Bone marrow (tissue), 2 donors: ENCODE measurements around the gene MYH11.
A peak's percentile ranks its signal among the peaks of the same experiment; 100 is the strongest.

Experiments used
- DNase-seq, 2 donors: peaks; one replicate each; lab custom pipeline; 2025; lab: John Stamatoyannopoulos, UW

The MYH11 gene

DNA sequence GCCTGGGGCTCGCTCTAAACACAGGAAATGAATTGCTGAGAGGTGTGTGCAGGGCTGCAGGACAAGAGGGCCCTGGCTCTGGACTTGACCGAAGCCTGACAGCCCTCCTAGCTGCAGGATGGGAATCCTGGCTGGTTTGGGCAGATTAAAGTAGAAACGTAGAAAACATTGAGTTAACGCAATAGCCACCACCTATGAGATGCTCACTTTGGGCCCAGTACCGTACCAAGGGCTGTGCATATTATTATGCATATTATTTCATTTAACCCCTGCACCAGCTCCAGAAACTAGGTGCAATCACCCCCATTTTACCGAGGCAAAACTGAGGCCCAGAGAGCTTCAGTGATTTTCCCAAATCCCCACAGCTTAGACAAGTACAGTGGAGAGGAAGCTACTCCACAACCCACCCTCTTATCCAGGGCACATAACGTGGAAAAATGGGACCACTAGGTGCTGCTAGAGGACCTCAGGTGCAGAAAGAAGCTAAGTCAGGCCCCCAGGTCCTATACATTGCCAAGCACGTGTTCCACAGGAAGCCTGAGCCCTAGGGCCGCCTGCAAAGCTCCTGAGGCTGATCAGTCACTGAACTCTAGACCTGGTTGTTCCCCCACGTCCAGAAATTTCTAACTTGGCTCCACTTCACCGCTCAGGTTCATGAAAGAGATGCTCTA is 79.2 kb downstream of the MYH11 start:
- DNase-seq: no peak

DNA sequence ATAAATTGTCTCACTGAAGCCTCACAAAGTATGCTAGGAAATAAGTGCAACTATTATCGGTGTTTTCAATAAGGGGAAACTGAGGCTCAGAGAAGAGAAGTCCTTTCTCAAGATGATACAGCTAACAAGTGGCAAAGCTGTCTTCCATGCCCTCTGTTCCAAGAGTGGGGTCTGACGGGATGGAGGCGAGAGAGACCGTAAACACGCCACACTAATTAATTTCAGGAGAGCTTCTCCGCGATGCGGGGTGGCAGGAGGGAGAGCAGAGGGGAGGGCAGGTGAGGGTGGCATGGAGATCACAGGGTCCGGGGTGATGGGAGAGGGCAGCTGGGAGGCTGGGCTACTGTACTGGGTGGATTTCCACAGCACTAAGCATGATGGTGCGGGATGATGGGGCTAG is 80.3 kb downstream of the MYH11 start:
- DNase-seq: no peak

DNA sequence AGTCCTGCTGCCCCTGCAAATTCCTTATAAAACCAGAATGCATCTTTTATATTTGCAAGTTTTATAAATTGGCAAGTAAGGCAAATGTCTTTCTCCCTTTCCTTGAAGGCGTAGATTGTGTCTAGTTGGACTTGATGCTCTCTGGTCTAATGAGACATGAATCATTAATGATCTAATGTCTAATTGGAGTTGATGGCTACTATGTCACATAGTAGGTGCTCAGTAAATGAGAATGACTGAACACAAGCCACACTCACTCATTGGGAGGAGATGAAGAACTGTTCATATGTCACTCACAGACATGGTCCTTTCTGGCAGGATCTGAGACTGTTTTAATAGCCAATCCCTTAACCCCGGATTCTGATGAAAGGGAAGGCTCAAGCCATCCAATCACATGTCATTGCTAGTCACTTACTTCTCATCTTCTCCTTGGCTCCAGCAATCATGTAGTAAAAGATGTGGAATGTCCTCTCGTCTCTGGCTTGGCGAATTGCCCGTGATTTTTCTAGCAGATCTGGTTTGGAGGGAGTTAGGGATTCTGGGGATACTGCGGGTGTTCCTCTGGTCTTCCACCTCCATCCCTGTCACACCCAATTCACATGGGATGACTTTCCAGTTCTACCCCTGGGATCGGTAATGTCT is 81.0 kb downstream of the MYH11 start:
- DNase-seq: no peak

DNA sequence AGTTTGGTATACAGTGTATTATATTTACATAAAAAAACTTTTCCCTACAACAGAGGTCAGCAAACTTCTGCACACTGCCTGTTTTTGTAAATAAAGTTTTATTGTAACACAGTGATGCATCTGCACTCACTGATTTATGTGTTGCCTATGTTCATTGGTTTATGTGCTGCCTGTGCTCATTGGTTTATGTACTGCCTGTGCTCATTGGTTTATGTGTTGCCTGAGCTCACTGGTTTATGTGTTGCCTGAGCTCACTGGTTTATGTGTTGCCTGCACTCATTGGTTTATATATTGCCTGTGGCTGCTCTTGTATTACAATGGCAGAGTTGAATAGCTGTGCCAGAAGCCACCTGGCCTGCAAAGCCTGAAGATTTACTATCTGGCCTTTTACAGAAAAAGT is 81.6 kb downstream of the MYH11 start:
- DNase-seq: no peak

DNA sequence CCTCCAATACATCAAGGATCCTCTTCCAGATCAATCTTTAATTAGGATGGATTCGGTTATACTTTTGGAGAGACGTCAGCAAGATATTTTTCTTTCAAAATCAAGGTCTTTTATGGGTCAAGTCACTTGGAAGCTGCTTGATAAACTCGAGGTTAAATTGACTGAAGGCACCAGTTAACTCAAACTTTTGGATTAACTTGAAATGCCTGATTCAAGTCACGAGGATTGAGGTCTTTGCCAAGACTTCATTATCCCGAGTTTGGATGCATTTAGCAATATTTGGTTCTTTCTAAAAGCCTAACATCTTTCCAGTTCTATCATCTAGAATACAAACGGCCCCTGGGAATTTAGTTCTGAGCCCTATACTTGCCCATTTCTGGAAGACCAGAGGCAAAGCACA is 82.9 kb downstream of the MYH11 start:
- no peak for DNase-seq

DNA sequence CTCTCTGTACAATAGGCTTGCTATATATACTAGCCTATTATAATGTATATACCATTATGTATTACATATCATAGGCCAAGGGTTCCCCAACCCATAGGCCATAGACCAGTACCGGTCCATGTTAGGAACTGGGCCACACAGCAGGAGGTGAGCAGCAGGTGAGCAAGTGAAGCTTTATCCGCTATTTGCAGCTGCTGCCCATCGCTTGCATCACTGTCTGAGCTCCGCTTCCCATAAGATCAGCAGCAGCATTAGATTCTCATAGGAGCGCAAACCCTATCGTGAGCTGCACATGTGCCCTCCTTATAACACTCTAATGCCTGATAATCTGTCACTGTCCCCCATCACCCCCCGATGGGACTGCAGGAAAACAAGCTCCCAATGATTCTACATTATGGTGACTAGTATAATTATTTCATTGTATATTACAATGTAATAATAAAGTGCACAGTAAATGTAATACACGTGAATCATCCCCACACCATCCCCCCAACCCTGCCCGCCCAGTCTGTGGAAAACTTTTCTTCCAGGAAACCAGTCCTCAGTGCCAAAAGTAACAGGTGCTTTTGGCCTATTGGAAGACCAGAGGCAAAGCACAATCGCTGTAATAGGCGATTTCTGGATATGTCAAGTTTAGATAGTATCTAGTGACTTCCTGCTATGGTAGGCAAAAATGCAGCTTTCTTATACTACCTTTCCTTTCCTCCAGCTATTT is 84.1 kb downstream of the MYH11 start:
- no peak for DNase-seq

DNA sequence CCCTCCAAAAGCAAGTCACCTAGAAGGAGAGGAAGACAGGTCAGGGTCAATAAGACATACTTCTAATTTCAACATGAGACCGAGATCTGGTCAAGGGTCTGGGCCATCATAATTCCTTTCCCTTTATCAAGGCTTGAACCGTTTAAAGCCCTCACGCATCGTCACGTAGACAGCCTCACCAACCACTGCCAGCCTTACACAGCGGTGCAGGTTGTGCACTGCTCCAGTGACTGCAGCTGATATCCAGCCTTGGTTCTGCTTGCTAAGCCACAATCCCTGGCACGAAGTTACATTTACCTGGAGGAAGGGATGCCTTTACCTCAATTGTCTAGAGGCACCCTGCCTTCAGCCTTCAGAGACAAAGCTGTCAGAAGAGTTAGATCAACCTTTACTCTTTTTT is 85.1 kb downstream of the MYH11 start:
- no peak for DNase-seq

DNA sequence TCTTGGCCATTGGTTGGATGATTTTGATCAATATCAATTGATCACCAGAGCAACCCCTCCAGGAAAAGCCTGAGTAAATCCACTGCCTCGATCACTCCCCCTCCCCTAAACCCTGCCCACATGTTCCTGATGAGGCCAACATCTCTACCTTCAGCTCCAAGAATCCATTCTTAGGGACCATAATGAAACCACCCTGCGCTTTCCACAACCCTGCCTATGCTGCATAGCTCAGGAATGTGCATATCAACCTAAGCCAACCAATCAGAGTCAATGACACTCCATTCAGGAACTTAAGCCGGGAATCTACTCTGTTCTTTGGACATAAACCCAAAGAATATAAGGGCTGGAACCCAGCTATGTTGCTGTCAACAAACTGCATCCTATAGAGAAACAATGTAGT is 86.3 kb downstream of the MYH11 start:
- no peak for DNase-seq

DNA sequence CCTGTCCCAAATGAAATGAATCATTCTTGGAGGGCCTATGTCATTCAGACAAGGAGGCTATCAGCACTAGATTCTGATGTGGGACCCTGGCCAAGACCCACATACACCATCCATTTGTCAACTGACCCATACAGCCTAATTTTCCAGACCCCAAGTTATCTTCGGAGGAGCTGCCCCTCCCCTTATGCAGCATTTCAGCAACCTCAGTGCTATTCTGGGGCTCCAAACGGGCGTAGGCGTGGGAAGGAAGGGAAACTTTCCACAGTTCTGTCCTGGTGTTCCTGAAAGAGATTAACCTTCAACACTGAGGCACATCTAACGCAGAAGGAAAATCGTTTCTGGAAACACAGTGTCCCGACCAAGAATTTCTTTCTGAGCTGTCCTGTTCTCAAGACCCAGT is 86.7 kb downstream of the MYH11 start:
- no peak for DNase-seq

DNA sequence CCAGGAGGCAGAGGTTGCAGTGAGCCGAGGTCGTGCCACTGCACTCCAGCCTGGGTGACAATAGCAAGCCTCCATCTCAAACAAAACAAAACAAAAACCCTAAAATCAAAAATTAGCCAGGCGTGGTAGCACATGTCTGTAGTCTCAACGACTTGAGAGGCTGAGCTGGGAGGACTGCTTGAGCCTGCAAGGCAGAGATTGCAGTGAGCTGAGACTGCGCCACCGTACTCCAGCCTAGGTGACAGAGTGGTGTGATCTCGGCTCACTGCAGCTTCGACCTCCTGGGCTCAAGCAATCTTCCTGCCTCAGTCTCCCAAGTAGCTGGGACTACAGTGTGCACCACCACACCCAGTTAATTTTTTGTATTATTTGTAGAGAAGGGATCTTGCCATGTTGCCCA is 87.6 kb downstream of the MYH11 start:
- DNase-seq: no peak

DNA sequence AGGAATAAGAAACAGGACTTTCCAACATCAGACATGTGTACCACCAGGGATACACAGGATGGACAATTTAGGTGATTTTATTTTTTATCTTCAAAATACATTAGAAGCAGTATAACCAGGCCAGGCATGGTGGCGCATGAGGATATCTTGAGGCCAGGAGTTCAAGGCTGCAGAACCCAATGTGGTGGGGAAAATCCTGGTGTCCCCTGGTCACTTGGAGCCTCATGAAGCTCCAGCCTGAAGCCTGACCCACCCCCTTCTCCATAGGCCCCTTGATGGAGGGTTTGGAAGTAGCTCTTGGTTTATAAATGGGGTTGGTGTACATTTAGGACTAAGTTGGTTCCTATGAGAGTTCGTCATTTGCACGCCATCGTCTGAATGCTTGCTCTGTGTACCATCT is 88.6 kb downstream of the MYH11 start:
- DNase-seq: no peak

DNA sequence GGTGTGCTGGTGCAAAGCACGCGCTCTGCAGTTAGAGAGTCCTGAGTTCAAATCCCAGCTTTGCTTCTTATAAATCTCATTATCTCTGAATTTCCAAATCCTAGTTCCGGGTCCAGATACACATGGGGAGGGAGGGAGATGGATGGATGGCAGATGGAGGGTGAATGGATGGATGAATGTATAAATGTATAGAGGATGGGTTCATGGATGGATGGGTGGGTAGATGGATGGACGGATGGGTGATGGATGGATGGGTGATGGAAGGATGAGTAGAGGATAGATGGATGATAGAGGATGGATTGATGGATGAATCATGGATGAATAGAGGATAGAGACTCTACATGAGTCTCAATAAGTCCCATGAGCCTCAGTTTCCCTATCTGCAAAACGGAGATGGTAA is 89.9 kb downstream of the MYH11 start:
- no peak for DNase-seq

DNA sequence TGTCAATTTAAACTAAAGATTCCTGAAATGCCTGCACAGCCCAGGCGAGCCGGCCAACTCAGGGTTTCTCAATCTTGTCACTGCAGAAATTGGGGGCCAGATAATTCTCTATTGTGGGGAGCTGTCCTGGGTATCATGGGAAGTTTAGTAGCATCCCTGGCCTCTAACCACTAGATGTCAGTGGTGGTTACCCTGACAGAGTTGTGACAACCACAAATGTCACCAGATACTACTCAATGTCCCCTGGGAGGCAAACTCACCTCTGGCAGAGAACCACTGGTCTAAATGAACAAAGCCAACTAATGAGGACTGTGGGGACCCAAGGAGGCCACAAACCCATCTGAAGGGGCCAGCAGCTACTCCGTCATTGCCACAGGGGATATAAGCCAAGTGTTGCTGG is 90.9 kb downstream of the MYH11 start:
- DNase-seq: peak in 1 of 2 donors; percentile 41

DNA sequence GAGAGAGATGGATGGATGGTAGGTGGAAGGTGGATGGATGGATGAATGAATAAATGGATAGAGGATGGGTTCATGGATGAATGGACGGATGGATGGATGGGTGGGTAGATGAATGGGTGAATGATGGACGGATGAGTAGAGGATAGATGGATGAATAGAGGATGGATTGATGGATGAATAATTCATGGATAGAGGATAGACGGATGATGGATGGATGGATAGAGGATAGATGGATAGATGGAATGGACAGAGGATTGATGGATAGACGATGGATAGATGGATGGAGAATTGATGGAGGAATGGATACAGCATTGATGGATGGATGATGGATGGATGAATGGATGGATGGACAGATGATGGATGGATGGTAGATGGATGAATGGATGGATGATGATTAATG is 91.7 kb downstream of the MYH11 start:
- no peak for DNase-seq

DNA sequence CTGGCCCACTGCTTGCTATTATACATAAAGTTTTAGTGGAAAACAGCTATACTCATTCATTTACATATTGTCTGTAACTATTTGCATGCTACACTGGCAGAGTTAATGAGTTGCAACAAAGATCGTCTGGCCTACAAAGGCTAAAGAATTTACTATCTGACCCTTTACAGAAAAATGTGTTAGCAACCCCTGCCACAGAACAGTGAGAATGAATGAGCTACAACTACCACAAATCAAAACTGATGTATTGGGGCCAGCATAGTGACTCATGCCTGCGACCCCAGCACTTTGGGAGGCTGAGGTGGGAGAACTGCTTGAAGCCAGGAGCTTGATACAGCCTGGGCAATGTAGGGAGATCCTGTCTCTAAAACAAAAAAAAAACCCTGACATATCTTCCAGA is 92.7 kb downstream of the MYH11 start:
- no peak for DNase-seq

DNA sequence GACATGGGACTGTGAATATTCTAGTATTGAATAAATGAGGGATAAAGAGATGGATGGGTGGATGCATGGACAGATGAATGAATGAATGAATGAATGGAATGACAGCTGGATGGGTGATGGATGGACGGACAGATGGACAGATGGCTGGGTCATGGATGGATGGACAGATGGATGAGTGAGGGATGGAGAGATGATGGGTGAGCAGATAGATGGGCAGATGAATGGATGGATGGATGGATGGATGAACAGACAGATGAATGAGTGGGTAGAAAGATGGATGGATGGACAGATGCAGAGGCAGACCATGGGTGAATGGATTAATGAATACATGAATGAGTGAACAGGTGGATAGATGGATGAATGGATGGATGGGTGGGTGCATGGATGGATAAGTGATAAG is 96.7 kb downstream of the MYH11 start:
- DNase-seq: no peak

DNA sequence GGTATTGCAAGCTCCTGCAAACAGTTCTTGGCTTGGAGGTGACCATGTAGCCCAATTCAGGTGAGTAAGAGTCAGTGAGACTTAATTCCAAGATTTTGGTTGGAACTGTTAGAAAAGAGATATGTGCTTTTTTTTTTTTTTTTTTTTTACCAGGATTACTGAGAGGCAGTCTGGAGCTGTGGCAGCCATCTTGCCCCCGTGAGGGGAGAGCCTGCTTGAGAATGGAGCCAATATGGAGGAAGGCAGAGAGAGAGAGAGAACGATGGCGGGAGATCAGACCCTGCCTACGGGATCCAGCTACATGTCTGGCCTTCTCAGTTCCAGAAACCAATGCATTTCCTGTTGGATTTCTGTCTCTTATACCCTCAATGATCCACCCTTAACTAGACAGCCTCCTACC is 97.8 kb downstream of the MYH11 start:
- no peak for DNase-seq

DNA sequence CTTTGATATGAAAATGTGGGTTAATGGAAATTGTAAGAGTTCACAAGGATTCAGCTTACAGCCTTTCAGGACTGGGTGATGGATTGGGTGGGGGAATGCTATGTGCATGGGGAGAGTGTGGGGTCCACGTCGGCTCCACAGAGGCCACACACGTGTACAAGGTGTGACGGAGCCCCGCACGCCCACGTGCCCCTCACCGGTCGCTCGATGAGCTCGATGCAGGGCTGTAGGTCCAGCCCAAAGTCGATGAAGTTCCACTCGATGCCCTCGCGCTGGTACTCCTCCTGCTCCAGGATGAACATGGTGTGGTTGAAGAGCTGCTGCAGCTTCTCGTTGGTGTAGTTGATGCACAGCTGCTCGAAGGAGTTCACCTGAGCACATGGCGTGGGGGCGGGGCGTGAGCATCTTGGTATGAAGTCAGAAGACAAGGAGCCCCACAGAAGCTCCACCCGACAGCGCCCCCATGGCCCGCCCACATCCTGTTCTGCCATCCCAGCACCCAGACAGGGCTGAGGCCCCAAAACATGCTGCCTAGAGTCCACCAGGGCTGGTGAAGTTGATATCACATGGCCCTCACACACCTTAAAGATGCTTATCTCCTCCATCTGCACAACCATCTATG is 99.1 kb downstream of the MYH11 start:
- no peak for DNase-seq

DNA sequence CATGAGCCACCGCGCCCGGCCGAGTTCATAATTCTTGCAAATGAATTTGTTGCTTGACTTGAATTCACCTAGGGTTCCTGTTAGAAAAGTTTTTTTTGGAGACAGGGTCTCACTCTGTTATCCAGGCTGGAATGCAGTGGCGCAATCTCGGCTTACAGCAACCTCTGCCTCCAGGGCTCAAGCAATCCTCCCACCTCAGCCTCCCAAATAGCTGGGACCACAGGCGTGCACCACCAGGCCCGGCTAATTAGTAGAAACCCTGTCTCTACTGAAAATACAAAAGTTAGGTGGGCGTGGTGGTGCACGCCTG is 99.8 kb downstream of the MYH11 start:
- DNase-seq: no peak

DNA sequence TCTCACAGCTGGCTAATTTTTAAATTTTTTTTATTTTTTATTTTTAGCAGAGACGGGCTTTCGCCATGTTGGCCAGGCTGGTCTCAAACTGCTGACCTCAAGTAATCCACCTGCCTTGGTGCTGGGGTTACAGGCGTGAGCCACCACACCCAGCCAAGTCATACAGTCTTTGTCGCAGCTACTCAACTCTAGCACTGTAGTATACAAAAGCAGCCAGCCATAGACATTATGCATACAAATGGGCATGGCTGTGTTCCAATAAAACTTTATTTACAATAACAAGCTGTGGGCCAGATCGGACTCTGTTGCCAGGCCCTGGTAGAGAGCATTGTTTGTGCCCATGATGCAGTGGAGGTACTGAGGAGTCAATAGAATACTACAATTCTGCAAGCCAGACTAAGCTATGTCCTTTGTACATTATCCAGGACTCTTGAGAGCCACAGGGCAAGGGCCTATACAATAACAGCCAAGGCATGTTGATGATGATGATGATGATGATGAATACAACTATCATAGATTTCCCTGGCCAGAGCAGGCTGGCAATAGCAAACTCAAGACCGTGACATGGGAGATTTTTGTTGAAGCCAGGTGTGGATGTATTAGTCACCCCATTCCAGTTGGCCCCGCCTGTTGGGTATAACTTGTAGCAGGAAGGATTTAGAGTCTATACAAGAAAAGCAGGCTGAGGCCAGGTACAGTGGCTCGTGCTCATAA is 101.8 kb downstream of the MYH11 start:
- DNase-seq: no peak

DNA sequence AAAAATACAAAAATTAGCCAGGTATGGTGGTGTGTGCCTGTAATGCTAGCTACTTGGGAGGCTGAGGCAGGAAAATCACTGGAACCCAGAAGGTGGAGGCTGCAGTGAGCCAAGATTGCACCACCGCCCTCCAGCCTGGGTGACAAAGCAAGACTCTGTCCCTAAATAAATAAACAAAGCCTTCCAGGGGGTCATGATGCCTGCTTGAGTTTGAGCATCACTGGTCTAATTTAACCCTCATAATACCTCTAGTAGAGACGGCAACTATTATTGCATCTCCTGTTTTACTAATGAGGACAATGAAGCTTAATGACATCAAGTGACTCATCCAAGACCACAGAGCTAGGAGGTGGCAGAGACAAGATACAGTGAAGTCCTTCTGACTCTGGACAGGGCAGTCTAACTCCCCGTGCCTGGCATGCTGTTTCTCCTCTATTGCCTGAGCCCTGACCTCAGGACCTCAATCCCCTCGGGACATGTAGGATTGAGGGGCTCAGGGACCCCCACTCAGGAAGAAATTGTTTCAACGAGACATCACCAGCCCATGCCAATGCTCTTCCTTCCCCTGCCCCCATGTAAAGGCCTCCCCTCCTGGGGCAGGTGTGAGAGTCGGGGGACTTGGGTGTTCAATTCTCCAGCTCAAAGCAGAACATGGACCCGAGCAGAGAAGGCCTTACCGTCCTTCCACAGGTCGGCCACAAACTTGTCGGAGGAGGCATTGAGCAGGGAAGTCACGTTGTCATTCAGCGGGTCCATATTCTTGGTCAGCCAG is 103.9 kb downstream of the MYH11 start:
- DNase-seq: no peak

DNA sequence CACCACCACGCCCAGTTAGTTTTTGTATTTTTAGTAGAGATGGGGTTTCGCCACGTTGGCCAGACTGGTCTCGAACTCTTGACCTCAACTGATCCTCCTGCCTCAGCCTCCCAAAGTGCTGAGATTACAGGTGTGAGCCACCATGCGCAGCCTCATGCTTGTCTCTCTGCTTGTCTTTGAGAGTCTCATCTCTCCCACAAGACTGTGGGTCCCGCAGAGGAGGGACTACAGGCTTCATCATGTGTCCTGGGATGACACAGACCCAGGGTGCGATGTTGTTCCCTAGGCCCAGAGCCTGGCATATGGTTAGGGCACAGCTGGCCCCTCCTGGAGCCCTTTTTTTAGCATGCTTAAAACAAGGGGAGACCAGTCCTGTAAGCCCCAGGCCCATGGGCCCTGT is 104.9 kb downstream of the MYH11 start:
- no peak for DNase-seq
